ENCODE measurements around the gene SSX2IP. TPM values are rescaled to one million over a fixed set of nuclear protein-coding genes. Genes with fewer than 3 reads are reported as not detected.

The SSX2IP gene
- total RNA-seq, 1 donor from 2014 or later: 2.3 TPM

GRCh38 chr1:84619383-84620102 is 70.7 kb downstream of the SSX2IP start:
- no peak for TF ChIP-seq CTCF (IDR thresholded peaks at IDR 0.05)
- Histone ChIP-seq H3K4me3 (no peak overlapping the region), H3K9me3 (no peaks in the 10 kb centered on the region), H3K36me3 (no peaks in the 10 kb centered on the region), H3K27ac (peak overlapping the region in 1 of 2 donors; percentile 16), H3K4me1 (peaks cover 0 to 13% of the 10 kb centered on the region in 2 donors), H3K27me3 (no peaks in the 10 kb centered on the region)
- DNase-seq (ENCODE audit: low spot score in 2 of 2): no peak
- intact Hi-C loops (cut with DNase I): loop anchor here (2.0 to 5.0 kb wide), 2 partner anchors 71 to 133 kb away; partner anchors contain the start of gene SSX2IP

- intact Hi-C loops (cut with DNase I): no loop called here
- Histone ChIP-seq H3K27me3 (no peaks in the 10 kb centered on the region), H3K4me3 (no peak overlapping the region), H3K4me1 (peaks cover 0 to 13% of the 10 kb centered on the region in 2 donors), H3K36me3 (no peaks in the 10 kb centered on the region), H3K9me3 (no peaks in the 10 kb centered on the region), H3K27ac (no peak overlapping the region)
- no peak for TF ChIP-seq CTCF (IDR thresholded peaks at IDR 0.05)
- DNase-seq (ENCODE audit: low spot score in 2 of 2): no peak
These were observed 72.9 kb downstream of the SSX2IP start for GRCh38 chr1:84617349-84617748.

- H3K27ac ChIP-seq: no peak overlapping the region
- no peaks in the 10 kb centered on the region for H3K9me3 ChIP-seq
- no peaks in the 10 kb centered on the region for H3K36me3 ChIP-seq
- peaks cover 0 to 13% of the 10 kb centered on the region in 2 donors for H3K4me1 ChIP-seq
- intact Hi-C loops (cut with DNase I): no loop called here
- no peak for DNase-seq (ENCODE audit: low spot score in 2 of 2)
- no peak for TF ChIP-seq CTCF (IDR thresholded peaks at IDR 0.05)
- H3K4me3 ChIP-seq: no peak overlapping the region
- no peaks in the 10 kb centered on the region for H3K27me3 ChIP-seq
These were observed 74.5 kb downstream of the SSX2IP start for GRCh38 chr1:84615790-84616189.

GRCh38 chr1:84613887-84614286 is 76.4 kb downstream of the SSX2IP start:
- Histone ChIP-seq H3K27me3 (no peaks in the 10 kb centered on the region), H3K4me1 (peaks cover 0 to under 1% of the 10 kb centered on the region in 2 donors), H3K36me3 (no peaks in the 10 kb centered on the region), H3K9me3 (no peaks in the 10 kb centered on the region), H3K4me3 (no peak overlapping the region), H3K27ac (no peak overlapping the region)
- intact Hi-C loops (cut with DNase I): no loop called here
- no peak for DNase-seq (ENCODE audit: low spot score in 2 of 2)
- no peak for TF ChIP-seq CTCF (IDR thresholded peaks at IDR 0.05)

GRCh38 chr1:84613026-84613425 is 77.2 kb downstream of the SSX2IP start:
- Histone ChIP-seq H3K27ac (no peak overlapping the region), H3K4me1 (no peaks in the 10 kb centered on the region), H3K36me3 (no peaks in the 10 kb centered on the region), H3K4me3 (no peak overlapping the region), H3K9me3 (no peaks in the 10 kb centered on the region), H3K27me3 (no peaks in the 10 kb centered on the region)
- no peak for DNase-seq (ENCODE audit: low spot score in 2 of 2)
- intact Hi-C loops (cut with DNase I): no loop called here
- no peak for TF ChIP-seq CTCF (IDR thresholded peaks at IDR 0.05)
